ENCODE measurements around the gene TMPRSS7. TPM values are rescaled to one million over a fixed set of nuclear protein-coding genes. Genes with fewer than 3 reads are reported as not detected.

TMPRSS7 gene
- total RNA-seq, 1 experiment from 2014 or later = not detected

GRCh38 chr3:112018712-112019111 is 15.8 kb upstream of the TMPRSS7 start:
- ATAC-seq = no peak
- H3K9me3 ChIP-seq (ENCODE audit: control insufficient read depth, insufficient read depth, low read depth, low read length) = no peaks in the 10 kb centered on the region
- no peaks in the 10 kb centered on the region; the same call in 1 of the 2 replicates for H3K27me3 ChIP-seq (ENCODE audit: control insufficient read depth, insufficient read depth, low read length)
- no peaks in the 10 kb centered on the region for H3K36me3 ChIP-seq (ENCODE audit: control insufficient read depth, insufficient read depth, low read length)
- H3K27ac ChIP-seq (ENCODE audit: low read length) = no peak overlapping the region
- no peak overlapping the region for H3K4me3 ChIP-seq (ENCODE audit: low read depth in 2 of 2, low read length in 2 of 2)
- ChIA-PET CTCF (no interaction called here), POLR2A (no interaction called here)
- no peak for DNase-seq (ENCODE audit: low read depth, low spot score)
- intact Hi-C loops (cut with micrococcal nuclease; ENCODE audit: unreplicated experiment) (no loop called here), in situ Hi-C loops (cut with HindIII; ENCODE audit: low pct_unique_long_range_greater_than_20kb, low sequenced_read_pairs) (no loop called here)
- no peaks in the 10 kb centered on the region for H3K4me1 ChIP-seq (ENCODE audit: control insufficient read depth, insufficient read depth, low read length)
- BruUV-seq (replicated peaks) = no TSS peak
- TF ChIP-seq POLR2AphosphoS5 (IDR thresholded peaks at IDR 0.05; ENCODE audit: low read depth, low read length) (no peak), REST (IDR thresholded peaks at IDR 0.05; ENCODE audit: insufficient read depth in 1 of 2, low read depth in 2 of 2, low read length in 1 of 2) (no peak), SIN3A (IDR thresholded peaks at IDR 0.05; ENCODE audit: borderline replicate concordance, insufficient read depth, low read depth, low read length) (no peak)

- POLR2A ChIA-PET = no interaction called here
- no TSS peak for BruUV-seq (replicated peaks)
- CTCF ChIA-PET = no interaction called here
Measured at GRCh38 chr3:112019716-112020115, 14.8 kb upstream of the TMPRSS7 start.

More at GRCh38 chr3:112019716-112020115, 14.8 kb upstream of the TMPRSS7 start:
- H3K9me3 ChIP-seq (ENCODE audit: control insufficient read depth, insufficient read depth, low read depth, low read length) = no peaks in the 10 kb centered on the region
- ATAC-seq = no peak
- no peak overlapping the region for H3K27ac ChIP-seq (ENCODE audit: low read length)
- TF ChIP-seq REST (IDR thresholded peaks at IDR 0.05; ENCODE audit: insufficient read depth in 1 of 2, low read depth in 2 of 2, low read length in 1 of 2) (no peak), CTCF (IDR thresholded peaks at IDR 0.05) (no peak), POLR2AphosphoS5 (IDR thresholded peaks at IDR 0.05; ENCODE audit: low read depth, low read length) (no peak), SIN3A (IDR thresholded peaks at IDR 0.05; ENCODE audit: borderline replicate concordance, insufficient read depth, low read depth, low read length) (no peak), TCF7L2 (IDR thresholded peaks at IDR 0.05; ENCODE audit: low read depth, low read length) (no peak)
- H3K4me1 ChIP-seq (ENCODE audit: control insufficient read depth, insufficient read depth, low read length) = no peaks in the 10 kb centered on the region
- intact Hi-C loops (cut with micrococcal nuclease; ENCODE audit: unreplicated experiment) = no loop called here
- no peak overlapping the region for H3K4me3 ChIP-seq (ENCODE audit: low read depth in 2 of 2, low read length in 2 of 2)
- in situ Hi-C loops (cut with HindIII; ENCODE audit: low pct_unique_long_range_greater_than_20kb, low sequenced_read_pairs) = no loop called here
- DNase-seq (ENCODE audit: low read depth, low spot score) = no peak
- no peaks in the 10 kb centered on the region; the same call in 1 of the 2 replicates for H3K27me3 ChIP-seq (ENCODE audit: control insufficient read depth, insufficient read depth, low read length)
- H3K36me3 ChIP-seq (ENCODE audit: control insufficient read depth, insufficient read depth, low read length) = no peaks in the 10 kb centered on the region
